Superior temporal gyrus (tissue), 1 donor: ENCODE measurements around the gene SMC1B.
"Not testable (repeated sequence)": the region's sequence is repeated elsewhere in the genome, so short reads cannot be mapped to it uniquely, and the experiment has no call there.

Experiments
- DNase-seq: peaks from one replicate; pipeline ENCODE4 v3.0.0-alpha.2; 2016; ENCODE audit errors: extremely low spot score

The SMC1B gene

DNA sequence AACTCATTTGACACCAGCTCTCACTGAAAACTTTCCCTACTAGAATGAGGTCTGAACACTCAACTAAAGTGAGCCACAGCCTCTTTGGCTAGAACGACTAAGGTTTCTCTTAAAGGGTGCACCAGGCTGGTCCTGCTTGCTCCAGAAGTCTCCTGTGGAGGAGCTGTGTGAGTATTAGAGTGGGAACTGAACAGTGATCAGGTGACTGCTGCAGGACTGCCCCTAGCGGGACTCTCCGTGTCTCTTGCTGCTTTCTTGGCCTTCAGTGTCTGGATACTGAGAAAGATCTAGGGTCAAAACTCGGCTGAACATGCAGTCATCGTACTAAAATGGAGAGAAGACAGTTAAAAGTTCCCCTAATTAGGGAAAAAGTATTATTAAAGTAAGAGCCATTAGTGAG, 69.1 kb downstream of the SMC1B start:
- DNase-seq: no peak

GRCh38 chr22:45343143-45343542, 70.3 kb downstream of the SMC1B start:
- no peak for DNase-seq

- no peak for DNase-seq
Measured at GRCh38 chr22:45341498-45341897, 71.9 kb downstream of the SMC1B start.

GRCh38 chr22:45340323-45340722, 73.1 kb downstream of the SMC1B start:
- no peak for DNase-seq

GRCh38 chr22:45338795-45339194, 74.6 kb downstream of the SMC1B start:
- DNase-seq: no peak

- no peak for DNase-seq
Measured at GRCh38 chr22:45337536-45337935, 75.9 kb downstream of the SMC1B start.

DNA sequence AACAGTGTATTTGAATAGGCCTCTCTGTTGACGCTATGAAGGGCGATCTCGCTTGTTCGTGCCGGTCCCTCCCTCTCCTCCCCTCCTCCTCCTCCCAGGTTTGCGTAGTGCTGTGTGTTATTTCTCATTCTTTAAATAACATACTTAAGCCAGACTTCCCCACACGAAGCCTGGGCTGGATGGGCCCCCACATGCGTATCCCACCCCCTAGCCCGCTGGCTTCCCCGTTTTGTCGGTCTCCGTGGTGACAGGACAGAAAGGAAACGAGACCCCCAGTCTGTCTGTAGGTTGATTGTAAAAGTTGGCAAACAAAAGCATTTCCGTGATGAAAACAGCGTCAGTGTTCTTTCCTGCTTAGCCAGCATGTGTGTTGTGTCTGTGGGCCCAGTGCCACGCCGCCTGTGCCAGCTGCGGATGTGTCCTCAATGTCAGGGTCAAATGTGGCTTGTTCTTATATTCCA, 76.4 kb downstream of the SMC1B start:
- peak; percentile 68 for DNase-seq

DNA sequence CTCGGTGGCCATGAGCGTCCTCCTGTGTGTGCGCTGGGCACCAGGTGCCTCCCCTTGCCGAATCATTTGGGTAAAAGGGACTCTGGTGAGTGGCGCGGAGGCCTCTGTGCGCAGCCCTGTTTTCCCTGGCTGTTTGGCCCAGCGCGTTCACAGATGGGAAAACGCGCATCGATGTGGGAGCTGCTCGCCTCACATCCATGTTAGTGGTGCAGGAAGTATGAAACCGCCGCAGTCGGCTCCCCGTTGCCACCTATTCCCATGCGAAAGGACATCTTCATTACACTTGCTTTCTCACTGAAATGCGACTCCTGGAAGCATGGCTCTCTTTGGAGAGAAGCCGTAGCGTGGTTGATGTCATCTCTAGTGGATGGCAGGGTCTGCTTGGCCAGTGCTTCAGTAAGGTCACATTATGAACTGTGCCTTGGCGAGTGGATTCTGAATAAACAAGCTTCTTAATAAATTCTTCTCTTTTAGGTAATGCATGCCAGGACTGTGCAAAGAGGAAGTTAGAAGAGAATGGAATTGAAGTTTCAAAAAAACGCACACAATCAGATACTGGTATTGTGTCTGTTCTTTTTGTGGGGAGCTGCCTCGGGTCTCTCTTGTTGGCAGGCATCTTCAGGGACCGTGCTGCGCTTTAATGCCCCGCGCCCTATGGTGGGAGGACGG, 77.4 kb downstream of the SMC1B start:
- no peak for DNase-seq

GRCh38 chr22:45335021-45335818, 78.2 kb downstream of the SMC1B start:
- DNase-seq: peak; percentile 23

- DNase-seq: peak; percentile 62
Measured at GRCh38 chr22:45334528-45334927, 78.9 kb downstream of the SMC1B start.

DNA sequence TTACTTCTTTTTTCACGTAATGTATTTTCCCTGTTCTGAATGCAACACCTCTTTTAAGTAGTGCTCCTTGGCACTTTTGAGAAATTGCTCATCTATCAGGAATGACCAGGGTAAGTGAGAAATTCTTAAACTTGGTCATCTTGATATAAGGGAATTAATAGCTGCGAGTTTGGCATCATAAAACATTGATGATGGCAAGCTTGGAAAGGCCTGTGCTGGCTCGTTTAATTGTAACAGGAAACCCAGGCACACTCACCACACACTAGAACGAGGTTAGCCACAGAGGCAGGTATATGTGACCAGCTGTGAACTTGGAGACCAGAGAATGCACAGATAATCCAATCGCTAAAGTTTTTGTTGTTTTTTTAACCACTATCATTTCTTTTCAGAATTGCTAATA, 79.3 kb downstream of the SMC1B start:
- no peak for DNase-seq

DNA sequence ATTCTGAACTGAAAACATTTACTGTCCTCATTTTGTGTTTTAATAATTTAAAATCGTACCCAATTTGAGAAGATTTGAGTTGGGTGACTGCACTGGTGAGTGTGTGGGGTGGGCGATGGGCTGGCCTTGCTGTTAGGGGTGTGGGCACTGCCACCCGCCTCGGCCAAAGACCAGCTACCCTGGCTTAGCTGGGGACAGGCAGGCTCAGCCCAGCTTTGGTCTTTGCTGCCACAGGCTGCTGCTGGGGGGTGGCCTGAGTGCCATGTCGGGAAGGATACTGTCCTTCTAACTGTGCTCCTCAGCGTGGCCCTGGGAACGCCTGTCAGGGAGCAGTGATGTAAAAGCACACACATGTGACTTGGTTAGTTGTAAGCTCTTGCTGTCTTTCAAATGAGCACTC, 81.4 kb downstream of the SMC1B start:
- DNase-seq: no peak

DNA sequence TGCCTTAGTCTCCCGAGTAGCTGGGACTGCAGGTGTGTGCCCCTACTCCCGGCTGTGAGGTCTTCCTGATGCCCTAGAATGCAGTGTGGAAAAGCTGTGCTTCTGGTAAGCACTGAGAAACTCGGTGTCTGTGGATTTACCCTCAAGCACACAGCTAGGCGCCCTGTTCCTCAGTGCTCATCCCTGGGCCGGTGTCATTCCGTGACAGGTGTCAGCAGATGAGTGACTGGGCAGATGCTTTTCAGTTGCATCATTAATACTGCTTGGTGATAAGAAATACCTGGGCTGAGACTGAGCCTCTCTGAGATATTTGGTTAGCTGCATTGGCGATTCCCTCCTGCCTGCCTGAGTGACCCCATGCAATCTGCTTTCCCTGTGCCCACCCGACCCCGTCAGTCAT, 81.9 kb downstream of the SMC1B start:
- no peak for DNase-seq

GRCh38 chr22:45330548-45330947, 82.9 kb downstream of the SMC1B start:
- no peak for DNase-seq

DNA sequence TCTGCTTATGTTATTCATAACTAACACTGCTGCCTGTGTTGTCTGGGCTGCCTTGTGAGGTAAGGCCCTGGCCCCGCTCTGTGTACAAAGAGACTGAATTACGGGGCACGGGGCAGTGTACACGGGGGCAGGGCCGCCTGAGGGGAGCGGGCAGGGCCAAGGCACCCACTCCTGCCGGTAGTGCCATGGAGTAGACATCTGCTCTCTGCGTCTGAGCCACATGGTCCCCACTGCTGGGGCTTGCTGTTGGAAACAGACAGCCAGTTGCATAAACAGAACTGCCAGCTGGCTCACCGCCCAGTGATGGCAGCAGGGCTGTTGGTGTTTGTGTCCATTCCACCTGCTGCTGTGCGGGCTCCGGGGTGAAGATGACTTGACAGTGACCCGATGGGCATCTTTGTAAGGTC, 83.9 kb downstream of the SMC1B start:
- peak; percentile 69 for DNase-seq

- DNase-seq: no peak
Measured at GRCh38 chr22:45328822-45329529, 84.4 kb downstream of the SMC1B start.

DNA sequence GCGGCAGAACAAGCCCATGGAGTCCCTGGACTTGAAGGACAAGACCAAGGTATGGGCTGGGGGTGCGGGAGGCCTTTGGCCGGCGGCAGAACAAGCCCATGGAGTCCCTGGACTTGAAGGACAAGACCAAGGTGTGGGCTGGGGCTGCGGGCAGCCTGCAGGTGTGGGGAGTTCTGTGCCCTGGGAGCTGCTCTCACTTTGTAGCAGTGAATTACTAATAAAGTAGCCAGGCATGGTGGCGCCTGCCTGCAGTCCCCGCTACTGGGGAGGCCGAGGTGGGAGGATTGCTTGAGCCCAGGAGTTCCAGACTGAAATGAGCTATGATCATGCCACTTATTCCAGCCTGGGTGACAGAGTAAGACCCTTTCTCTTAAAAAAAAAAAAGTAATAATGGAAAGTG, 85.1 kb downstream of the SMC1B start:
- not testable (repeated sequence) for DNase-seq

DNA sequence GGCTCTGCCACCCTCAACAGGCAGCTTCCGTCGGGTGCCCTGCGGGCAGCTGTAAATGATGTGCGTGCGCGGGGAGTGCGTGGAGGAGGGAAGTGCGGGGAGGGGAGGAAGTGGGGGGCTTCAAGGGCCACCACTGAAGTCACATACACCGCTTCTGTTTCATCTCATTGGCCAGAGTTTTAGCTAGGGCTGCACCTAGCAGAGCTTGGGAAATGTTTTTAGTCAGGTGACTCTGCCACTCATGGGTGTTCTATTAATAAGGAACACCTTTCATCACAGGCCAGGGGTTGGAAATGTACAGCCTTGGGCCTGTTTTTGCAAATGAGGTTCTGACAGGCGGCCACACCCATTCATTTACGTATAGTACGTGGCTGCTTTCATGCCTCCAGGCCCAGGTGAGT, 89.1 kb downstream of the SMC1B start:
- no peak for DNase-seq

- no peak for DNase-seq
Measured at GRCh38 chr22:45323695-45324094, 89.7 kb downstream of the SMC1B start.

DNA sequence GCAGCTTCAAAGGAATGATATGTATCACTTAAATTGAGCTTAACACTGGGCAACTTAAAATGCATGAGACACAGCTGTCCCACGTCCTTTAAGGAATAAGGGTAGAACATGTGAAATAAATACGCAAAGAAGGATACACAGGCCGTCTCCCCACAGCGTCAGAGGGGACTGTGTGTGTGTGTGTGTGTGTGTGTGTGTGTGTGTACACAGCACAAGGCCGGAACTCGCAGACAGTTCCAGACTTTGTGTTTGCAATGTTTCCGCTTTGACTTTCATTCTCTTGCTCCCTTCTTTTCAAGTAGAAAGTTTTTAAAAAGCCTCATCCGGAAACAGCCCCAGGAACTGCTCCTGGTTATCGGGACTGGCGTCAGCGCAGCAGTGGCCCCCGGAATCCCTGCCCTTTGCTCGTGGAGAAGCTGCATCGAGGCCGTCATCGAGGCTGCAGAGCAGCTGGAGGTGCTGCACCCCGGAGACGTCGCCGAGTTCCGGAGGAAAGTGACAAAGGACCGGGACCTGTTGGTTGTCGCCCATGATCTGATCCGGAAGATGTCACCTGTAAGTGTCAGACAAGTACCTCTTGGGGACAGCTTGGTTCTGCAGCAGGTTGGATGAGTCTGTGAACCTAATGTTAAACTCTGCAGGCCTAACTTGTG, 90.4 kb downstream of the SMC1B start:
- no peak for DNase-seq

DNA sequence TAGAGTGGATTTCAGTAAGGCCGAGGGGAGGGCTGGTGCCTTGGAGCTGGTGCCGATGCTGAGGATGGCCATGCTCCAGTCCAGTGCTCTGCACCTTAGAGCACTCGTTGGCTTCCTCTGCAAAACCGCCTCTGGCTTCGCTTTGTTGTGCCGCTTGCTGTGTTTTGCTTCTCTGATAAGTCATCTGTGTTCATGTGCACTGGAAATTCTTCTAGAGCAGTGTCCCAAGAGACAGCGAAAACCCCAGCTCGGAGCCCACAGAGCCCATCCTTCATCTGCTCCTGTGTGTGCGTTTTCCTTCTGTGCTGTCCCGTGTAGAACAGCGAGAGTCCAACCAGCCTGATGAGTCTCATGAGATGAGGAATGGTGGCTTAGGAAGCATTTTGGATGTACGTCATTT, 91.6 kb downstream of the SMC1B start:
- no peak for DNase-seq

- DNase-seq: no peak
Measured at GRCh38 chr22:45320357-45320976, 92.9 kb downstream of the SMC1B start.
